ENCODE results near the gene MTHFS. TPM values are rescaled to one million over a fixed set of nuclear protein-coding genes. Genes with fewer than 3 reads are reported as not detected.

MTHFS gene
- polyA plus RNA-seq, 1 donor from 2014 or later: 61.3 TPM

Other genes starting within 250 kb of the MTHFS start
- 75.8 TPM for gene BCL2A1, start 74.2 kb upstream of the MTHFS start, polyA plus RNA-seq
- gene ZFAND6, start 162.7 kb upstream of the MTHFS start, polyA plus RNA-seq: 216 TPM

Data from IgD-negative memory B cell (primary cell).